HepG2 (cell line): ENCODE results near the gene C16orf95. TPM values are rescaled to one million over a fixed set of nuclear protein-coding genes. Genes with fewer than 3 reads are reported as not detected.

ENCODE experiments used
- KDM1A ChIP-seq: IDR thresholded peaks from 2 replicates; pipeline ENCODE4 v1.6.1; 2016; ENCODE audit warnings: missing compliant biosample characterization
- KMT2A ChIP-seq: sonication (generic); formaldehyde crosslinking; IDR thresholded peaks from 2 replicates; pipeline ENCODE4 v1.4.0; 2020; ENCODE audit warnings: missing genetic modification reagents
- PAF1 ChIP-seq: IDR thresholded peaks from 2 replicates; pipeline ENCODE4 v1.6.1; 2016; ENCODE audit warnings: missing genetic modification reagents, missing compliant biosample characterization
- POLR2G ChIP-seq: fragments of 200-400 bp; formaldehyde crosslinking; IDR thresholded peaks from 2 replicates; pipeline ENCODE4 v1.6.1; 2018; ENCODE audit warnings: mild to moderate bottlenecking, low read depth, low read length, moderate library complexity
- ZFP37 ChIP-seq: sonication (generic); formaldehyde crosslinking; IDR thresholded peaks from 2 replicates; pipeline ENCODE4 v1.4.0; 2020; ENCODE audit warnings: missing genetic modification reagents, borderline replicate concordance
- ZKSCAN8 ChIP-seq: IDR thresholded peaks from 2 replicates; pipeline ENCODE4 v1.6.1; 2016; ENCODE audit warnings: borderline replicate concordance, missing genetic modification reagents, missing compliant biosample characterization
- ZMAT3 ChIP-seq: sonication (generic); formaldehyde crosslinking; conservative IDR thresholded peaks from 2 replicates; pipeline ENCODE4 v1.7.0; 2021; ENCODE audit warnings: missing genetic modification reagents
- ZMYM3 ChIP-seq: sonication (generic); formaldehyde crosslinking; IDR thresholded peaks from 2 replicates; pipeline ENCODE4 v1.5.1; 2020; ENCODE audit warnings: mild to moderate bottlenecking, missing genetic modification reagents
- ZNF382 ChIP-seq: sonication (generic); formaldehyde crosslinking; IDR thresholded peaks from 2 replicates; pipeline ENCODE4 v1.5.0; 2020; ENCODE audit warnings: missing genetic modification reagents, mild to moderate bottlenecking, borderline replicate concordance
- ZNF547 ChIP-seq: sonication (generic); formaldehyde crosslinking; IDR thresholded peaks from 2 replicates; pipeline ENCODE4 v1.5.1; 2020; ENCODE audit warnings: mild to moderate bottlenecking, missing genetic modification reagents
- ZNF614 ChIP-seq: IDR thresholded peaks from 2 replicates; pipeline ENCODE4 v1.6.1; 2018; ENCODE audit warnings: missing biosample characterization, missing genetic modification reagents, inconsistent platforms, borderline replicate concordance
- ZNF629 ChIP-seq: sonication (generic); formaldehyde crosslinking; conservative IDR thresholded peaks from 2 replicates; pipeline ENCODE4 v1.5.0; 2020; ENCODE audit warnings: missing genetic modification reagents
- ZNF761 ChIP-seq: sonication (generic); formaldehyde crosslinking; conservative IDR thresholded peaks from 2 replicates; pipeline ENCODE4 v1.4.0; 2020; ENCODE audit warnings: mild to moderate bottlenecking, missing genetic modification reagents
- ZNF768 ChIP-seq: sonication (generic); formaldehyde crosslinking; IDR thresholded peaks from 2 replicates; pipeline ENCODE4 v1.4.0; 2020; ENCODE audit warnings: missing genetic modification reagents
- polyA plus RNA-seq, 8 experiments: library from polyadenylated mRNA; depleted of rRNA in 3 of 8; stranded (reverse) in 7 of 8; unstranded in 1 of 8; fragments of >200 nt; fragmentation: Illumina TruSeq in 4 of 8; extraction: Trizol in 4 of 8; gene quantifications; 2 replicates each; pipeline versions ENCODE4 v1.2.1 to v1.2.3, GENCODE V29; 2011 to 2016; ENCODE audit warnings: low read depth in 4 of 8, missing spikeins in 1 of 8, mixed read lengths in 1 of 8; ENCODE audit not compliant: insufficient read depth in 1 of 8
- total RNA-seq, 5 experiments: library from RNA; depleted of rRNA; stranded (reverse); fragments of >200 nt; fragmentation: Illumina TruSeq; extraction: Trizol; gene quantifications; 2 replicates each; pipeline ENCODE4 v1.2.3, GENCODE V29; 2016; ENCODE audit warnings: low read depth in 1 of 5
- TF ChIP-seq, protein P1 (sequence below): sonication (generic); formaldehyde crosslinking; IDR thresholded peaks from 2 replicates; pipeline ENCODE4 v1.4.0; 2020; ENCODE audit warnings: missing genetic modification reagents
- TF ChIP-seq, protein P2 (sequence below), 2 experiments: sonication (generic) in 1 of 2; formaldehyde crosslinking in 1 of 2; IDR thresholded peaks; 2 replicates each; pipeline versions ENCODE4 v1.5.1 to v1.6.1; 2011 to 2020; ENCODE audit warnings: borderline replicate concordance in 1 of 2, low read depth in 1 of 2, low read length in 1 of 2, mild to moderate bottlenecking in 1 of 2, missing genetic modification reagents in 1 of 2, moderate library complexity in 1 of 2
- TF ChIP-seq, protein P3 (sequence below): sonication (generic); formaldehyde crosslinking; IDR thresholded peaks from 2 replicates; pipeline ENCODE4 v1.4.0; 2020; ENCODE audit warnings: missing genetic modification reagents, borderline replicate concordance
- TF ChIP-seq, protein P4 (sequence below): sonication (generic); formaldehyde crosslinking; IDR thresholded peaks from 2 replicates; pipeline ENCODE4 v1.4.0; 2020; ENCODE audit warnings: low read depth, mild to moderate bottlenecking, missing genetic modification reagents

C16orf95 gene
- total and polyA plus RNA-seq, 2 of the 13 experiments (the other 11 are each of a cell fraction or from before 2014, with no cell fraction given), result 2.8 to 8.6 TPM

DNA sequence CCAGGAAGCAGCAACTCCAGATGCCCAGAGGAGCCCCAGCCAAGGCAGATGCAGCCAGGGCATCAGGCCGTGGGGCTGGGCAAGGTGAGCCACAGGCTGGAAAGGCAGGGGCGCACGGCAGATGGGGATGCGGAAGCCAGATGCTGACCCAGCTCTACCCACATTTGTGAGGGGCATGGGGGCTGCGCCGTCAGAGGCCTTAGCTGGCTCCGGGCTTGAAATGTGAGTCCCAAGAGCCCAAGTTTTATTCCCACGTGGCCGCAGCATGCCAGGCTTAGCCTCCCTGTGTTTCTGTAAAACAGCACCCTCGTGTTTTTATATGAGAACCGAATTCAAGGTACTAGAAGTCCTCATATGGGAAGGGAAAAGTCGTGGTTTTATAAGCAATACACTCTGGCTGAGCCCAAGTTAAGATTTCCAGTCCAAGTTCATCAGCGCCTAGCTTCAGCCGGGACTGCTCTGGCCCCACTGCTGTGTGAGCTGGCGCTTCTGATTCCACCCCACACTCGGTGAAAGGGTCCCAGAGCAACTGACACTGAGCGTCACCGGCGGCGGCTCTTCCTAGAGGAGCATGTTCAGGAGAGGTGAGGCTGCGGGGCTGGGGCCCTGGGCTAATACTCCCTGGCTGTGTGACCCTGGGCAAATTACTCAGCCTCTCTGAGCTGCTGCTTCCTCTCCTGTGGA lies 6.7 kb upstream of the C16orf95 start (continued):
- TF ChIP-seq, protein P1, sequence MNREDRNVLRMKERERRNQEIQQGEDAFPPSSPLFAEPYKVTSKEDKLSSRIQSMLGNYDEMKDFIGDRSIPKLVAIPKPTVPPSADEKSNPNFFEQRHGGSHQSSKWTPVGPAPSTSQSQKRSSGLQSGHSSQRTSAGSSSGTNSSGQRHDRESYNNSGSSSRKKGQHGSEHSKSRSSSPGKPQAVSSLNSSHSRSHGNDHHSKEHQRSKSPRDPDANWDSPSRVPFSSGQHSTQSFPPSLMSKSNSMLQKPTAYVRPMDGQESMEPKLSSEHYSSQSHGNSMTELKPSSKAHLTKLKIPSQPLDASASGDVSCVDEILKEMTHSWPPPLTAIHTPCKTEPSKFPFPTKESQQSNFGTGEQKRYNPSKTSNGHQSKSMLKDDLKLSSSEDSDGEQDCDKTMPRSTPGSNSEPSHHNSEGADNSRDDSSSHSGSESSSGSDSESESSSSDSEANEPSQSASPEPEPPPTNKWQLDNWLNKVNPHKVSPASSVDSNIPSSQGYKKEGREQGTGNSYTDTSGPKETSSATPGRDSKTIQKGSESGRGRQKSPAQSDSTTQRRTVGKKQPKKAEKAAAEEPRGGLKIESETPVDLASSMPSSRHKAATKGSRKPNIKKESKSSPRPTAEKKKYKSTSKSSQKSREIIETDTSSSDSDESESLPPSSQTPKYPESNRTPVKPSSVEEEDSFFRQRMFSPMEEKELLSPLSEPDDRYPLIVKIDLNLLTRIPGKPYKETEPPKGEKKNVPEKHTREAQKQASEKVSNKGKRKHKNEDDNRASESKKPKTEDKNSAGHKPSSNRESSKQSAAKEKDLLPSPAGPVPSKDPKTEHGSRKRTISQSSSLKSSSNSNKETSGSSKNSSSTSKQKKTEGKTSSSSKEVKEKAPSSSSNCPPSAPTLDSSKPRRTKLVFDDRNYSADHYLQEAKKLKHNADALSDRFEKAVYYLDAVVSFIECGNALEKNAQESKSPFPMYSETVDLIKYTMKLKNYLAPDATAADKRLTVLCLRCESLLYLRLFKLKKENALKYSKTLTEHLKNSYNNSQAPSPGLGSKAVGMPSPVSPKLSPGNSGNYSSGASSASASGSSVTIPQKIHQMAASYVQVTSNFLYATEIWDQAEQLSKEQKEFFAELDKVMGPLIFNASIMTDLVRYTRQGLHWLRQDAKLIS (CRISPR knock-in tag), result no peak
- no peak for TF ChIP-seq KDM1A (CRISPR knock-in tag)
- TF ChIP-seq POLR2G, result peak; percentile 55; the same call in 1 of the 2 replicates
- TF ChIP-seq ZNF768 (CRISPR knock-in tag), result peak; percentile 98
- no peak for TF ChIP-seq ZNF382
- TF ChIP-seq ZNF547 (CRISPR knock-in tag), result no peak
- TF ChIP-seq KMT2A (CRISPR knock-in tag), result 0 out of 2 replicates have a peak, but pooled peaks have one; percentile 20
- no peak for TF ChIP-seq ZMAT3 (CRISPR knock-in tag)
- no peak for TF ChIP-seq ZKSCAN8 (CRISPR knock-in tag)
- TF ChIP-seq PAF1, result 0 out of 2 replicates have a peak, but pooled peaks have one; percentile 2
- TF ChIP-seq ZNF761, result 0 out of 2 replicates have a peak, but pooled peaks have one; percentile 41
- TF ChIP-seq ZNF614 (CRISPR knock-in tag), result no peak
- TF ChIP-seq ZNF629 (CRISPR knock-in tag), result no peak
- 0 out of 2 replicates have a peak, but pooled peaks have one; percentile 58 for TF ChIP-seq ZMYM3
- TF ChIP-seq, protein P2, sequence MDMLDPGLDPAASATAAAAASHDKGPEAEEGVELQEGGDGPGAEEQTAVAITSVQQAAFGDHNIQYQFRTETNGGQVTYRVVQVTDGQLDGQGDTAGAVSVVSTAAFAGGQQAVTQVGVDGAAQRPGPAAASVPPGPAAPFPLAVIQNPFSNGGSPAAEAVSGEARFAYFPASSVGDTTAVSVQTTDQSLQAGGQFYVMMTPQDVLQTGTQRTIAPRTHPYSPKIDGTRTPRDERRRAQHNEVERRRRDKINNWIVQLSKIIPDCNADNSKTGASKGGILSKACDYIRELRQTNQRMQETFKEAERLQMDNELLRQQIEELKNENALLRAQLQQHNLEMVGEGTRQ (IDR thresholded peaks at IDR 0.05; ENCODE audit: low read depth, low read length), result no peak
- TF ChIP-seq, protein P2 (CRISPR knock-in tag; IDR thresholded peaks at IDR 0.05; ENCODE audit: borderline replicate concordance), result no peak
- TF ChIP-seq ZFP37 (CRISPR knock-in tag), result no peak
- TF ChIP-seq, protein P3, sequence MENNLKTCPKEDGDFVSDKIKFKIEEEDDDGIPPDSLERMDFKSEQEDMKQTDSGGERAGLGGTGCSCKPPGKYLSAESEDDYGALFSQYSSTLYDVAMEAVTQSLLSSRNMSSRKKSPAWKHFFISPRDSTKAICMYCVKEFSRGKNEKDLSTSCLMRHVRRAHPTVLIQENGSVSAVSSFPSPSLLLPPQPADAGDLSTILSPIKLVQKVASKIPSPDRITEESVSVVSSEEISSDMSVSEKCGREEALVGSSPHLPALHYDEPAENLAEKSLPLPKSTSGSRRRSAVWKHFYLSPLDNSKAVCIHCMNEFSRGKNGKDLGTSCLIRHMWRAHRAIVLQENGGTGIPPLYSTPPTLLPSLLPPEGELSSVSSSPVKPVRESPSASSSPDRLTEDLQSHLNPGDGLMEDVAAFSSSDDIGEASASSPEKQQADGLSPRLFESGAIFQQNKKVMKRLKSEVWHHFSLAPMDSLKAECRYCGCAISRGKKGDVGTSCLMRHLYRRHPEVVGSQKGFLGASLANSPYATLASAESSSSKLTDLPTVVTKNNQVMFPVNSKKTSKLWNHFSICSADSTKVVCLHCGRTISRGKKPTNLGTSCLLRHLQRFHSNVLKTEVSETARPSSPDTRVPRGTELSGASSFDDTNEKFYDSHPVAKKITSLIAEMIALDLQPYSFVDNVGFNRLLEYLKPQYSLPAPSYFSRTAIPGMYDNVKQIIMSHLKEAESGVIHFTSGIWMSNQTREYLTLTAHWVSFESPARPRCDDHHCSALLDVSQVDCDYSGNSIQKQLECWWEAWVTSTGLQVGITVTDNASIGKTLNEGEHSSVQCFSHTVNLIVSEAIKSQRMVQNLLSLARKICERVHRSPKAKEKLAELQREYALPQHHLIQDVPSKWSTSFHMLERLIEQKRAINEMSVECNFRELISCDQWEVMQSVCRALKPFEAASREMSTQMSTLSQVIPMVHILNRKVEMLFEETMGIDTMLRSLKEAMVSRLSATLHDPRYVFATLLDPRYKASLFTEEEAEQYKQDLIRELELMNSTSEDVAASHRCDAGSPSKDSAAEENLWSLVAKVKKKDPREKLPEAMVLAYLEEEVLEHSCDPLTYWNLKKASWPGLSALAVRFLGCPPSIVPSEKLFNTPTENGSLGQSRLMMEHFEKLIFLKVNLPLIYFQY (CRISPR knock-in tag), result no peak
- TF ChIP-seq, protein P4, sequence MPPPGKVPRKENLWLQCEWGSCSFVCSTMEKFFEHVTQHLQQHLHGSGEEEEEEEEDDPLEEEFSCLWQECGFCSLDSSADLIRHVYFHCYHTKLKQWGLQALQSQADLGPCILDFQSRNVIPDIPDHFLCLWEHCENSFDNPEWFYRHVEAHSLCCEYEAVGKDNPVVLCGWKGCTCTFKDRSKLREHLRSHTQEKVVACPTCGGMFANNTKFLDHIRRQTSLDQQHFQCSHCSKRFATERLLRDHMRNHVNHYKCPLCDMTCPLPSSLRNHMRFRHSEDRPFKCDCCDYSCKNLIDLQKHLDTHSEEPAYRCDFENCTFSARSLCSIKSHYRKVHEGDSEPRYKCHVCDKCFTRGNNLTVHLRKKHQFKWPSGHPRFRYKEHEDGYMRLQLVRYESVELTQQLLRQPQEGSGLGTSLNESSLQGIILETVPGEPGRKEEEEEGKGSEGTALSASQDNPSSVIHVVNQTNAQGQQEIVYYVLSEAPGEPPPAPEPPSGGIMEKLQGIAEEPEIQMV (CRISPR knock-in tag), result no peak
